CD4-positive, alpha-beta T cell treated with Interleukin-6 for 4 hours (primary cell): ENCODE data around the gene ZNF638.

Experiments
- DNase-seq: peaks from one replicate; pipeline ENCODE4 v3.0.0-alpha.2; 2020; ENCODE audit warnings: mixed read lengths

ZNF638 gene

GRCh38 chr2:71457923-71458322 is 126.3 kb downstream of the ZNF638 start:
- DNase-seq = no peak

GRCh38 chr2:71458413-71459083 is 127.0 kb downstream of the ZNF638 start:
- no peak for DNase-seq

DNA sequence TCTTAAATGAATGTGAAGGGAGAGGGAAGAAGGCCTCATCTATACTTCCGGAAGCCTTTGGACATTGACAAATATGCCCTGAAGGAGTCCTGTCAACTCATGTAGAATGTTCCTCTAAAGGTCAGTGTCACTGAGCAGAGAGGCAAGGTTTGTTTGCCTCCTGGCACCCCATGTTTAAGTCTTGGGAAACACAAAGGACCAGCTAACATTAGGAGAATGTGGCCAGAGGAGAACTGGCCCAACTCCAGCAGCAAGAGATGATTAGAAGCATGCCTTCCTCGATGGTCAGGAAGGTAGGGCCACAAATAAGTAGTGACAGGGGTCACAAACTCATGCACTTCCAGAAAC is 127.5 kb downstream of the ZNF638 start:
- DNase-seq = no peak

GRCh38 chr2:71460056-71460455 is 128.5 kb downstream of the ZNF638 start:
- no peak for DNase-seq

GRCh38 chr2:71460595-71461303 is 129.2 kb downstream of the ZNF638 start:
- no peak for DNase-seq

- no peak for DNase-seq
Observed at GRCh38 chr2:71461304-71461671, 129.7 kb downstream of the ZNF638 start.

DNA sequence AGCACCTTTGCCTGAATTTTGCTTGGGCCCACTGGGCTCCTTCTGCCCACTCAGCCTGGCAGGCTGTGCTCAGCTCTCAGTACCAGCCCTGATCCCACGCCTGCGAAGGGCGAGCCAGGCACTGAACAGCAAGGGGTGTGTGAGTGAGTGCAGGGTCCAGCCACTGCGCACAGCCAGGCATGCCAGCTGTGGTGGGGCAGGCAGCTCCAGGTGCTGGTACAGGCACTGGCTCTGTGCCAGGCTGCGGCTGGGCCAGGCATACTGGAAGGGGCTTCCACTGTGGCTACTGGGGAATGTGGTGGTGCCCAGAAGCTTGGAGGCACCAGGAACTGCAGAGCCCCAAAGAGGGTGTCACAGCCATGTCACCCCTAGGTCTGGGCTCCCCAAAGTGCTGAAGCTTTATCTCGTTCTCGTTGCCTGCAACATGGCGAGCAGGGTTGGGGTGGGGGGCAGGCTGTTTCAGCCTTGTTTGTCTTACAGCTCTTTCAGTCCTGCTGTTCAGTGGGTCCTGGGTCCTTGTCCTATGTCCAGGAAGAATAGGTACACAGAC is 130.5 kb downstream of the ZNF638 start:
- no peak for DNase-seq

DNA sequence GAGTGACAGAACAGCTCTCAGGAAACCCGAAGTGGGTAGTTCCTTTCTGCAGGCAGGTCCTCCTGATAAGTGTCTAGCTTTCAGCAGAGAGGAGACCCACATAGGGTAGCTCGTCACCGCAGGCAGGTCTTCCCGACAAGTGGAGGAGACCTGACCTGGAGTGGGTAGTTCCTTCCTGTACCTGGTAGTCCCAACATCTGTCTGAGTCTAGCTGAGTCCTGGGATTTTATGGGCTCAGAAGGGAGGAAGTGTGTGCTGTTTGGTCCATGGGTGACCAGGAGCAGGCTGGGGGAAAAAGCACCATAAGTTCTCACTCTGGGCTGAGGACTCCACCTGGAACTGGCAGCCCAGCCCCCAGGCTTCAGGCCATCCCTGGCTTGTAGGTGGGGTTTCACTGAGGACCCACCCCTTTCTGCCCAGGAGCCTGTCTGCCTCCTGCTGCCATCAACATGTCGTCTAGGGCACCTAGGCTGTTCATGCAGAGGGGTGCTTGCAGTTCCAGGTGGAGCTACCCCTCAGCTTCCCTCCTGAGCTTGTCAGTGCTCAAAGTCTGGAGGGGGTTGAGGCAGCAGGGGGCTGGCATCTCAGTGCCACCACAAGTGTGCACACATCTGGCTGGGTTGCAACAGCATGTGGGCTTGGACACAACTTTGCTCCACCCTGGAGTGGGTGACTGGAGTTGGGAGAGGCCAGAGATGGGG is 131.2 kb downstream of the ZNF638 start:
- DNase-seq = no peak

DNA sequence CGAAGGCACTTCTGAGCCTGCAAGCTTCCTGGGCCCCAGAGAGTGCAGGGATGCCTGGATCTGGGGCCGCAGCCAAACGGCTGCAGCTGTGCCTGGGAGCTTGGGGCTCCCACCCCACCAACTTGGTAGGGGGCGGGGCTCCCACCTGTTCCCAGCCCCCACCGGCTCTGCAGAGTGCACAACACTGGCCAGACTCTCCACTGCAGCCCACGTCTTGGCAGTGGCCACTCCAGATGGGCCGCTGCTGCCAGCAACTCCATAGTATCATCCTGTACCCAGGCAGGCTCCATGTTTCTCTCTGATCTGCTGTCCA is 131.7 kb downstream of the ZNF638 start:
- no peak for DNase-seq

DNA sequence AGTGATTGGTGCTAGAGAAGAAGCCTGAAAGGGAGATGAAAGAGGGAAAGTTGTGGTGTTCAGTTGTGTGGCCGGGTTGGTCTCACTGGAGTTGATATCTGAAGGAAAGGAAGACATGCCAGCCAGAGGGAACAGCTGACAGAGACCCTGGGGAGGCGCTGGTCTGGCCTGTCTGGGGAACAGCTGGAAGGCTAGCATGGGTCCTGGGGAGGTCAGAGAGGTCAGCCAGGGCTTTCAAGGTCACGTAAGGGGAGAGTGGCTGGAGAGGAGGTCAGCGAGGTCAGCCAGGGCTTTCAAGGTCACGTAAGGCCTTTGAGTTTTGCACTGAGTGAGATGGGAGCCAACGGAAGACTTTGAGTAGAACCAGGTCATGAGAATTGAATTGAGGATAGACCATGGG is 132.8 kb downstream of the ZNF638 start:
- no peak for DNase-seq

- no peak for DNase-seq
Observed at GRCh38 chr2:71465356-71465755, 133.8 kb downstream of the ZNF638 start.

GRCh38 chr2:71465961-71466300 is 134.3 kb downstream of the ZNF638 start:
- DNase-seq = no peak

GRCh38 chr2:71466301-71467179 is 135.0 kb downstream of the ZNF638 start:
- DNase-seq = no peak

- no peak for DNase-seq
Observed at GRCh38 chr2:71467180-71467815, 135.7 kb downstream of the ZNF638 start.

- DNase-seq = no peak
Observed at GRCh38 chr2:71468279-71469015, 136.9 kb downstream of the ZNF638 start.

- no peak for DNase-seq
Observed at GRCh38 chr2:71469403-71470398, 138.1 kb downstream of the ZNF638 start.

DNA sequence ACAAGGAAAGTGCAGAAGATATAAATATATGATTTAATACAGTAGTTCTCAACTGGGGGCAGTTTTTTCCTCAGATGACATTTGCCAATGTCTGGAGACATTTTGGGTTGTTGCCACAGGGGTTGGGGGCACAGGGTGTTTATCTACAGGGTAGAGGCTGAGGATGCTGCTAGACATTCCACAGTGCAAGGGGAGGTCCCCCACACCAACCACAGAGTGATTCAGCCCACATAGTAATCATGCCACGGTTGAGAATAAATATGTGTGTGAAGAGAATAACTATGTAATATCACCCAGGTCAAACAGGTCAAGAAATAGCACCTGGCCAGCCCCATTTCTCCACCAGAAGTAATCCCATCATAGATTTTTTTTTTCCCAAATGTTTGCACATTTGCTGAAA is 139.7 kb downstream of the ZNF638 start:
- DNase-seq = no peak

DNA sequence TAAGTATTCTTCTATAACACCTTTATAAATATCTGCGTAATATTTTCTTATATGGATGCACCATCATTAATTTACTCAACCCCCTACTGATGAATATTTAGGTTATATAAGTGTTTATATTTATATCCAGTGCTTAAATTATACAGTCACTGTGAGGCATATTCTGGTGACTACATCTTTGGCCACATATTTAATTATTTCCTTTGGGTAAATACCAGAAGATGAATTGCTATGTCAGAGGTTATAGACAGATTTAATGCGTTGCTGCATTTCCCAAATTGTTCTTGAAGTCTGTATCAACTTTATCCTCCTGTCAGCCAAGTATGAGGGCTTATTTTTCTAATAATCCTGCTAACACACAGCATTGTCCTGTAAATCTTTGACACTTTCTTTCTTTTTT is 140.4 kb downstream of the ZNF638 start:
- no peak for DNase-seq

GRCh38 chr2:71473346-71474031 is 141.9 kb downstream of the ZNF638 start:
- no peak for DNase-seq

DNA sequence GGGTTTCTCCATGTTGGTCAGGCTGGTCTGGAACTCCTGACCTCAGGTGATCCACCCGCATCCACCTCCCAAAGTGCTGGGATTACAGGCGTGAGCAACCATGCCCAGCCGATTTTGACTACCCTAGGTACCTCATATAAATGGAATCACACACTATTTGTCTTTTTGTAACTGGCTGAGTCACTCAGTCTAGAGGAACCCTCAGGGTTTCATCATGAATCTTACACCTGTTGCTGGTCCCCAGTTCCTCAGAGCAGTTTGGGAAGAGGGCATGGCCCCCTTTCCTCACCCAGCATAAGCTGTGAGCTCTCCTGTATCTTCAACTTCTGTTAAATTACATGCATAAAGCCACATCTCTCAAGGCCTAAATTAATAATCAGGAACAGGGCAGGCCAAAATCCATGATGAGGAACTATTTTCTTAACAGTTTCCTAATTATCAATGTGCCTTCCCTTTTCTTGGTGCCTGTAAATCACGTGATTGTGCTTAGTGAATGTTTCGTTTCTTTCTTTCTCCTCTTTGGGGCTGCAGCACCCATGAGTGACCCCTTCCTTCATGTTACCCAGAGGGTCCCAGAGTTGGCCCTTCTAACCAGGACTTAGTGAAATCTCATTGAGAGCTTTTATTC is 142.6 kb downstream of the ZNF638 start:
- DNase-seq = no peak
